HepG2 (cell line): ENCODE data around the gene LRRC28.

Experiments used
- EP300 ChIP-seq, 3 experiments: sonication (generic) in 1 of 3; formaldehyde crosslinking in 1 of 3; IDR thresholded peaks; 2 replicates each; pipeline versions ENCODE4 v1.5.1 to v1.6.1; 2011 to 2020; ENCODE audit warnings: low read depth in 2 of 3, low read length in 2 of 3, borderline replicate concordance in 1 of 3, improper control_type of control experiment in 1 of 3, mild to moderate bottlenecking in 1 of 3, missing genetic modification reagents in 1 of 3, moderate library complexity in 1 of 3
- ETS1 ChIP-seq: sonication (generic); formaldehyde crosslinking; IDR thresholded peaks from 2 replicates; pipeline ENCODE4 v1.4.0; 2020; ENCODE audit warnings: missing genetic modification reagents
- GFI1 ChIP-seq: sonication (generic); formaldehyde crosslinking; IDR thresholded peaks from 2 replicates; pipeline ENCODE4 v1.5.0; 2020; ENCODE audit warnings: missing genetic modification reagents, mild to moderate bottlenecking, borderline replicate concordance
- HMGA1 ChIP-seq: sonication (generic); formaldehyde crosslinking; conservative IDR thresholded peaks from 2 replicates; pipeline ENCODE4 v1.4.0; 2020; ENCODE audit warnings: missing genetic modification reagents
- TEAD3 ChIP-seq: optimal IDR thresholded peaks from 2 replicates; pipeline ENCODE3; 2016; ENCODE audit warnings: borderline replicate concordance
- TOE1 ChIP-seq: sonication (generic); formaldehyde crosslinking; IDR thresholded peaks from 2 replicates; pipeline ENCODE4 v1.4.0; 2020; ENCODE audit warnings: mild to moderate bottlenecking, missing genetic modification reagents
- USF2 ChIP-seq, 2 experiments: sonication (generic) in 1 of 2; formaldehyde crosslinking in 1 of 2; IDR thresholded peaks; 2 replicates each; pipeline versions ENCODE4 v1.5.1 to v1.6.1; 2011 to 2020; ENCODE audit warnings: borderline replicate concordance in 1 of 2, low read depth in 1 of 2, low read length in 1 of 2, mild to moderate bottlenecking in 1 of 2, missing genetic modification reagents in 1 of 2, moderate library complexity in 1 of 2
- ZNF343 ChIP-seq: sonication (generic); formaldehyde crosslinking; IDR thresholded peaks from 2 replicates; pipeline ENCODE4 v1.4.0; 2020; ENCODE audit warnings: mild to moderate bottlenecking, missing genetic modification reagents

GRCh38 chr15:99402014-99402729 is 150.9 kb downstream of the LRRC28 start:
- TF ChIP-seq GFI1 (CRISPR knock-in tag) (no peak), HMGA1 (CRISPR knock-in tag) (no peak), TEAD3 (CRISPR knock-in tag) (no peak), EP300 (IDR thresholded peaks at IDR 0.05; ENCODE audit: low read depth in 2 of 2, low read length in 2 of 2) (no peak), EP300 (CRISPR knock-in tag; IDR thresholded peaks at IDR 0.05; ENCODE audit: borderline replicate concordance) (no peak), ZNF343 (no peak), TOE1 (CRISPR knock-in tag) (no peak), USF2 (IDR thresholded peaks at IDR 0.05; ENCODE audit: low read depth, low read length) (no peak), USF2 (CRISPR knock-in tag; IDR thresholded peaks at IDR 0.05; ENCODE audit: borderline replicate concordance) (no peak), ETS1 (CRISPR knock-in tag) (no peak)
